Mucosa of descending colon (tissue), 3 donors: ENCODE results near the gene KRT3. TPM values are rescaled to one million over a fixed set of nuclear protein-coding genes. Genes with fewer than 3 reads are reported as not detected.

Experiments used
- ATAC-seq: fragments of 200-7000 bp; cut with Tn5 transposase; one replicate; pipeline ENCODE4 v1.9.1; 2020; ENCODE audit warnings: mild to moderate bottlenecking, moderate library complexity
- DNase-seq, 3 donors: peaks; one replicate each; pipeline ENCODE4 v3.0.0-alpha.2; 2020
- H3K36me3 ChIP-seq: fragments of 200-600 bp; one replicate; pipeline ENCODE4 v1.8.0; 2021; ENCODE audit warnings: low read depth, mild to moderate bottlenecking
- H3K4me1 ChIP-seq: fragments of 200-600 bp; one replicate; pipeline ENCODE4 v1.8.0; 2021; ENCODE audit warnings: low read depth, mild to moderate bottlenecking
- H3K4me3 ChIP-seq: fragments of 200-600 bp; one replicate; pipeline ENCODE4 v1.8.0; 2021; ENCODE audit warnings: mild to moderate bottlenecking
- H3K9me3 ChIP-seq: fragments of 200-600 bp; one replicate; pipeline ENCODE4 v1.8.0; 2021; ENCODE audit warnings: mild to moderate bottlenecking
- intact Hi-C, 2 donors: fragments of 100-400 bp; cut with DNase I in 1 of 2; cut with micrococcal nuclease in 1 of 2; formaldehyde crosslinking; loops; one replicate each; pipeline versions ENCODE4 v1.11.0 to v1.11.1; 2022; cut with DNase I, micrococcal nuclease
- total RNA-seq, 3 donors: library from RNA; stranded (reverse); fragmentation: NEBNext Ultra II Directional in 2 of 3; extraction: Animal tissue kit (Norgen Biotek cat#: 25700) in 2 of 3; gene quantifications; one replicate each; pipeline versions ENCODE4 v1.2.1 to v1.2.4, GENCODE V29; 2021 to 2023
- TF ChIP-seq, protein P1 (sequence below): fragments of 200-600 bp; IDR thresholded peaks from one replicate; pipeline ENCODE4 v1.8.0; 2022; ENCODE audit warnings: antibody characterized with exemption, mild to moderate bottlenecking
- donor health status: DM: no; HTN: no; CAD: no; lungs with moderate emphysema.
- donor health status: DM: no; HTN: no; CAD: no.
- donor health status: DM: no; HTN: yes; CAD: no.

Gene KRT3
- total RNA-seq, 3 donors from 2014 or later: not detected

DNA sequence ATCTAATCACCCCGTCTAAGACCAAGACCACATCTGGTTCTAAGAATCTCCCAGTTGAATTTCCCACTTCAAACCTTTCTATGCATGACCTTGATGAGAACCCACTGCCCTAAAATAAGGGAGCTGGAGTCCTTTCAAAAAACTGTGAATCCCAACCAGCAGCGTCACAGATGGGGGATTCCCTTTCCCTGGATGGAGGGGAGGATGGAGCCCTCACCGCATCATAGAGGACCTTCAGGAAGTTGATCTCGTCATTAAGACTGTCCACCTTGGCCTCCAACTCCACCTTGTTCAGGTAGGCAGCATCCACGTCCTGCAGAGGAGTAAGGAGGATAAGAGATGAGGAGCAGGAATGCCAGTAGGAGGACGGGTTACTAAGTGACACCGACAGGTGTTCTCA is 13.2 kb upstream of the KRT3 start:
- DNase-seq (no peak), ATAC-seq (no peak)
- Histone ChIP-seq H3K4me1 (no peaks in the 10 kb centered on the region), H3K4me3 (no peak overlapping the region), H3K9me3 (no peaks in the 10 kb centered on the region), H3K36me3 (no peaks in the 10 kb centered on the region)
- intact Hi-C loops: no loop called here
- TF ChIP-seq, protein P1, sequence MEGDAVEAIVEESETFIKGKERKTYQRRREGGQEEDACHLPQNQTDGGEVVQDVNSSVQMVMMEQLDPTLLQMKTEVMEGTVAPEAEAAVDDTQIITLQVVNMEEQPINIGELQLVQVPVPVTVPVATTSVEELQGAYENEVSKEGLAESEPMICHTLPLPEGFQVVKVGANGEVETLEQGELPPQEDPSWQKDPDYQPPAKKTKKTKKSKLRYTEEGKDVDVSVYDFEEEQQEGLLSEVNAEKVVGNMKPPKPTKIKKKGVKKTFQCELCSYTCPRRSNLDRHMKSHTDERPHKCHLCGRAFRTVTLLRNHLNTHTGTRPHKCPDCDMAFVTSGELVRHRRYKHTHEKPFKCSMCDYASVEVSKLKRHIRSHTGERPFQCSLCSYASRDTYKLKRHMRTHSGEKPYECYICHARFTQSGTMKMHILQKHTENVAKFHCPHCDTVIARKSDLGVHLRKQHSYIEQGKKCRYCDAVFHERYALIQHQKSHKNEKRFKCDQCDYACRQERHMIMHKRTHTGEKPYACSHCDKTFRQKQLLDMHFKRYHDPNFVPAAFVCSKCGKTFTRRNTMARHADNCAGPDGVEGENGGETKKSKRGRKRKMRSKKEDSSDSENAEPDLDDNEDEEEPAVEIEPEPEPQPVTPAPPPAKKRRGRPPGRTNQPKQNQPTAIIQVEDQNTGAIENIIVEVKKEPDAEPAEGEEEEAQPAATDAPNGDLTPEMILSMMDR: no peak

DNA sequence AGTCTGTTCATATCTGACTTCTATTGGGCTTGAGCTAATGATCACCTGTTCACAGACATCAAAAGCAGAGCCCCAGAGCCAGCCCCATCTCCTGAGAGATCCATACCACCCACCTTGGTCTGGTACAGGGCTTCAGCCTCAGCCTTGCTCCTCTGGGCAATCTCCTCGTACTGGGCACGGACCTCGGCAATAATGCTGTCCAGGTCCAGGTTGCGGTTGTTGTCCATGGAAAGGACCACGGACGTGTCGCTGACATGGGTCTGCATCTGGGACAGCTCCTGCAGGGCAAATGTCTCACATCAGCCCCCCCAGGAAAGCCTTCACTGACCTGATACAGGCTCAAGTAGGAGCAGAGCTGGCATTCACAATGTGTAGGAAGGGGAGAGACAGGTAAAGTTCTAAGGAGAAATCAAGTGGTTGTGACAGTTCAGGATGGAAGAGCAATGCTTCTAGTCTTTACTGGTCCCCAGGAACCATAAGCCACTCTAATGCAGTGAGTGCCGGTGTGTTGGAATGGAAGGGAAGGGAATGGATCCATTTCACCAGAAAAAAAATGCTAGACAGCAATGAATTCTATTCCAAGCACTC is 12.8 kb upstream of the KRT3 start:
- no peak for DNase-seq
- ATAC-seq: no peak
- no peaks in the 10 kb centered on the region for H3K9me3 ChIP-seq
- H3K36me3 ChIP-seq: no peaks in the 10 kb centered on the region
- TF ChIP-seq, protein P1: no peak
- H3K4me3 ChIP-seq: no peak overlapping the region
- intact Hi-C loops: no loop called here
- H3K4me1 ChIP-seq: no peaks in the 10 kb centered on the region

DNA sequence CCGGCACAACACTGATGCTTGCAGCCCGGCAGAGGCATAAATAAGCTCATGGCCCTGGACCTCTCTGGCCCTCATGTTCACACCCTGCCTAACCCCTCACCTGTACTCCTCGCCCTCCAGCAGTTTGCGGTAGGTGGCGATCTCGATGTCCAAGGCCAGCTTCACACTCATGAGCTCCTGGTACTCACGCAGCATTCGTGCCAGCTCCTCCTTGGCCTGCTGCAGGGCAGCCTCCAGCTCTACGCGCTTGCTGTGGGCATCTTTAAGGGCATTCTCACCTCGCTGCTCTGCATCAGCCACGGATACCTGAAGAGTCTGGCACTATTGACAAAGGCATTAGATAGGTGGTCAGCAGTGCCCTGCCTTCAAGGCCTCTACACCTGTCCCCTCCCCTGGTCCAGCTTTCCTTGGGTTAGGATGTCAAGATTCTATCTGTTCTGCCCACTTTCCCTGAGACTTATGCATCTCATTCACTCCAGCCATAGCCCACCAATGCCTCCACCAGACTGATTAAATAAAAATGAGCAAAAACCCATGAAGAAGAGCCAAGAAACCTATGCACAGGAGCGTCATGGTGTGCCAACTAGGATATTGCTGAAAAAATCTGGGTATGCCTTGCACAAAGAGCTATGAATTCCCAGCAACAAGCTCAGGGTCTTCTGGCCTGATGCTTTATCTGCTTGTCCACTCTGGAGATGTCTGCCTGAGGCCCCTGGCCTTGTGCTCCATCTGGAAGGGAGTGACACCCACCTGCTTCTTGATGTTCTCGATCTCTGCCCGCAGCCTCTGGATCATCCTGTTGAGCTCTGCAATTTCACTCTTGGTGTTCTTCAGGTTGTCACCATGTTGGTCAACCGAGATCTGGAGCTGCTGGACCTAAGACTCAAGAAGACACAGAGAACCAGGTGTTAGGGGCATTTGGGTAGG is 11.9 kb upstream of the KRT3 start:
- Histone ChIP-seq H3K9me3 (no peaks in the 10 kb centered on the region), H3K36me3 (no peaks in the 10 kb centered on the region), H3K4me3 (no peak overlapping the region), H3K4me1 (no peaks in the 10 kb centered on the region)
- intact Hi-C loops: no loop called here
- no peak for ATAC-seq
- TF ChIP-seq, protein P1: no peak
- DNase-seq: no peak

DNA sequence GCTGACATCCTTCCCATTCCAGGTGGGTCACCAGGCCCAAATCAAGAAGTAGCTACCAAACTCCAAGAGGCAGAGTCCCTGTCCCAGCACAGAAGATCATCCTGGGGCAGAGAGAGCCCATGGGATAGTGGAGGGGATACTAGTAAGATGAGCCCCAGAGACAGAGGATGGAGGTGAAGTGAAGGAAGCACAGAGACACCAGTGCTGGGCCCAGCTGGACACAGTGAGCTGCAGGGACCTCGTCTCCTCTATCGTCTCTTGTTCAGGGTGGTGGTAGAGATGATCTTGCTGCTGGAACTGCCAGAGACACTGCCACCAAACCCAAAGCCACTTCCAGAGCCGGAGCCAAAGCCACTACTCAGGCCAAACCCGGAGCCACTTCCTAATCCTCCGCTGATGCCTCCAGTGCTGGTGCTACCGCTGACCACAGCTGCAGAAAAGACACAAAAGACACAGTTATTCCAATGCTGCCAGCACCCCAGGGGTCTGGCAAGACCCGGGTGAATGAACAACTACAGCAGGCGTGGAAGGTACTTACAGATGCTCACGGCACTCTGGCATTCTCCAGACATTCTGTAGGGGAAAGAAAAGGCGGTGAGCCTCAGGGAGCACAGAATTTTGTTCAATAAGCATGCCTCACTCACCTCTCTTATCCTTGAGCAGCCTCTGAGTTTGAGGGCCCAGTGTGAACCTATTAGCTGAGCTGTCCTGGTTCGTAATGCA is 11.1 kb upstream of the KRT3 start:
- no peak overlapping the region for H3K4me3 ChIP-seq
- H3K9me3 ChIP-seq: no peaks in the 10 kb centered on the region
- H3K4me1 ChIP-seq: no peaks in the 10 kb centered on the region
- TF ChIP-seq, protein P1: no peak
- no peak for ATAC-seq
- intact Hi-C loops: no loop called here
- DNase-seq: no peak
- no peaks in the 10 kb centered on the region for H3K36me3 ChIP-seq

DNA sequence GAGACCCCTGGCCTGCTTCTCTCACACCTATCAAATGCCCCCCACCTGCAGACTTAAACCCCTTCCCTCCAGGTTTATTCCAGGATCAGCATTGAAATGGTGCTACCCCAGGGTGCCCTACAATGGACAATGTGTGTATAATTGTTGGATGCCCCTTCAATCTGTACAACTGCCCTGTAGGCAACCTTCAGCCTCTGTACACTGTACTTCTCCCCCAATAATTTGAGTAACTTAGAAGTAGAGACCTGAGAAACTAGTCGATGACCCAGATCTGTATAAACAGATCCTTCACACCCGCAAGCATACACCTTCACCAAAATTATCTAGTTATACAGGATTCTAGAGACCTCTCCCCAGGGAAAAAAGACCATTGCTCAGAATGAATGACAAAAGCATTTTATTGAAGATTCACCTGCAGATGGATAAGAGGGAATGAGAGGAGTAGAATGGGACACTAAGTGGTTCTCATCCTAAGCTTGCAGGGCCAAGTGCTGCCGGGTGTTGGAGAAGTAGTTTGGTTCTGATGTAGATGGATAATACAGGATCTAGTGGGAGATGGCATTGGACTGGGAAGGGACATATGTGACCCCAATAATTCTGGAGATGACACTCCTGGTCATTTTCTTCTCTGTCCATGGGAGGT is 10.4 kb upstream of the KRT3 start:
- Histone ChIP-seq H3K9me3 (no peaks in the 10 kb centered on the region), H3K4me3 (no peak overlapping the region), H3K36me3 (no peaks in the 10 kb centered on the region), H3K4me1 (no peaks in the 10 kb centered on the region)
- TF ChIP-seq, protein P1: no peak
- intact Hi-C loops: no loop called here
- ATAC-seq (no peak), DNase-seq (no peak)
